ENCODE results near the gene EPHB1. TPM values are rescaled to one million over a fixed set of nuclear protein-coding genes. Genes with fewer than 3 reads are reported as not detected.

The EPHB1 gene
- total RNA-seq, 1 experiment from 2014 or later, result 0.86 TPM

DNA sequence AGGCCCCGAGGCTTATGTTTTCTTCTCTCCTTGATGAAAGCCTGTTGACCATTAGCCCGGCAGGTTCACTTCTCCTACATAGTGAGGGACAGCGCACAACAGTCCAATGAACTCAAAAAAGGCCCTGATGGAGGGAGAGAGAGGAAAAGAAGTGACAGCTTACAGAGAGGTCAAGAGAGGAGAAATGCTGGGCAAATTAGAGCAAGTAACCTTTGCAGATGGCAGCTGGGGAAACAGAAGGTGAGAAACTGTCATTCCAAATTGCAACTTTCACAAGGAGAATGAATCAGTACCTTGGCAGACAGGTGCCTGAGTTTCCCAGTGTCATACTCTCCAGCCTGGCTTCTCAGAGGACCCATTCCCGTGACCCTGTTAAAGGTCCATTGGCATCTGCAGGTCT lies 252.0 kb downstream of the EPHB1 start (continued):
- TF ChIP-seq, protein P1, sequence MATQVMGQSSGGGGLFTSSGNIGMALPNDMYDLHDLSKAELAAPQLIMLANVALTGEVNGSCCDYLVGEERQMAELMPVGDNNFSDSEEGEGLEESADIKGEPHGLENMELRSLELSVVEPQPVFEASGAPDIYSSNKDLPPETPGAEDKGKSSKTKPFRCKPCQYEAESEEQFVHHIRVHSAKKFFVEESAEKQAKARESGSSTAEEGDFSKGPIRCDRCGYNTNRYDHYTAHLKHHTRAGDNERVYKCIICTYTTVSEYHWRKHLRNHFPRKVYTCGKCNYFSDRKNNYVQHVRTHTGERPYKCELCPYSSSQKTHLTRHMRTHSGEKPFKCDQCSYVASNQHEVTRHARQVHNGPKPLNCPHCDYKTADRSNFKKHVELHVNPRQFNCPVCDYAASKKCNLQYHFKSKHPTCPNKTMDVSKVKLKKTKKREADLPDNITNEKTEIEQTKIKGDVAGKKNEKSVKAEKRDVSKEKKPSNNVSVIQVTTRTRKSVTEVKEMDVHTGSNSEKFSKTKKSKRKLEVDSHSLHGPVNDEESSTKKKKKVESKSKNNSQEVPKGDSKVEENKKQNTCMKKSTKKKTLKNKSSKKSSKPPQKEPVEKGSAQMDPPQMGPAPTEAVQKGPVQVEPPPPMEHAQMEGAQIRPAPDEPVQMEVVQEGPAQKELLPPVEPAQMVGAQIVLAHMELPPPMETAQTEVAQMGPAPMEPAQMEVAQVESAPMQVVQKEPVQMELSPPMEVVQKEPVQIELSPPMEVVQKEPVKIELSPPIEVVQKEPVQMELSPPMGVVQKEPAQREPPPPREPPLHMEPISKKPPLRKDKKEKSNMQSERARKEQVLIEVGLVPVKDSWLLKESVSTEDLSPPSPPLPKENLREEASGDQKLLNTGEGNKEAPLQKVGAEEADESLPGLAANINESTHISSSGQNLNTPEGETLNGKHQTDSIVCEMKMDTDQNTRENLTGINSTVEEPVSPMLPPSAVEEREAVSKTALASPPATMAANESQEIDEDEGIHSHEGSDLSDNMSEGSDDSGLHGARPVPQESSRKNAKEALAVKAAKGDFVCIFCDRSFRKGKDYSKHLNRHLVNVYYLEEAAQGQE (IDR thresholded peaks at IDR 0.05; ENCODE audit: low read depth), result no peak
- TF ChIP-seq SP1 (IDR thresholded peaks at IDR 0.05; ENCODE audit: low read depth) (no peak), EZH2phosphoT487 (IDR thresholded peaks at IDR 0.05; ENCODE audit: borderline replicate concordance) (no peak), POLR2AphosphoS5 (IDR thresholded peaks at IDR 0.05; ENCODE audit: low read depth, low read length) (no peak)

DNA sequence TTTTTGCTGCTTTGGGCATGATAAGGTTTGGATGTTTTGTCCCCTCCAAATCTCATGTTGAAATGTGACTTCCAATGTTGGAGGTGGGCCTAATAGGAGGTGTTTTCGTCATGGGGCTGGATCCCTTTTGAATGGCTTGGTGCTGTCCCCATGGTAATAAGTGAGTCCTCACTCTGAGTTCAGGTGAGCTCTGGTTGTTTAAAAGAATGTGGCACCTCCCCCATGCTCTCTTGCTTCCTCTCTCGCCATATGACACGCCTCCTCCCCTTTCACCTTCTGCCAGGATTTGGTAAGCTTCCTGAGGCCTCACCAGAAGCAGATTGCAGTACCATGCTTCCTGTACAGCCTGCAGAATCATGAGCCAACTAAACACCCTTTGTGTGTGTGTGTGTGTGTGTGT lies 255.5 kb downstream of the EPHB1 start:
- H3K4me1 ChIP-seq (ENCODE audit: control insufficient read depth in 1 of 2, insufficient read depth in 2 of 2, low read length in 2 of 2), result no peaks in the 10 kb centered on the region
- BruUV-seq (replicated peaks), result no TSS peak
- no peak overlapping the region for H3K9ac ChIP-seq (ENCODE audit: low read length)
- CTCF ChIA-PET, result no interaction called here
- RAD21 ChIA-PET (ENCODE audit: low non-redundant PET in 1 of 2, low total read pairs in 2 of 2, uncharacterized antibody in 2 of 2, unreplicated experiment in 2 of 2), result no interaction called here
- no peaks in the 10 kb centered on the region for H3K9me2 ChIP-seq (ENCODE audit: insufficient read depth)
- no peak for ATAC-seq
- POLR2A ChIA-PET, result no interaction called here
- H3K27me3 ChIP-seq (ENCODE audit: insufficient read depth, low read length), result peaks cover 13% of the 10 kb centered on the region; the same call in 1 of the 2 replicates
- no peaks in the 10 kb centered on the region for H3K9me3 ChIP-seq (ENCODE audit: control insufficient read depth in 1 of 2, insufficient read depth in 1 of 2, low read depth in 1 of 2, low read length in 2 of 2)
- no peaks in the 10 kb centered on the region for H3K79me2 ChIP-seq (ENCODE audit: insufficient read depth, low read length)
- H3K27ac ChIP-seq (ENCODE audit: low read depth, low read length), result no peak overlapping the region
- H2AFZ ChIP-seq (ENCODE audit: low read depth, low read length, poor library complexity, severe bottlenecking), result no peak overlapping the region
- no peak overlapping the region for H3K4me2 ChIP-seq (ENCODE audit: low read length)
- intact Hi-C loops (cut with micrococcal nuclease), result no loop called here
- H4K20me1 ChIP-seq (ENCODE audit: insufficient read depth), result no peaks in the 10 kb centered on the region
- no peak for DNase-seq (ENCODE audit: low read depth, low spot score)
- H3K36me3 ChIP-seq (ENCODE audit: control insufficient read depth in 1 of 2, insufficient read depth in 2 of 2, low read length in 2 of 2), result no peaks in the 10 kb centered on the region
- no peak for TF ChIP-seq CBX3 (IDR thresholded peaks at IDR 0.05; ENCODE audit: low read depth)
- TF ChIP-seq, protein P1 (IDR thresholded peaks at IDR 0.05; ENCODE audit: low read depth), result no peak
- no peak for TF ChIP-seq JUND (IDR thresholded peaks at IDR 0.05)
- no peak for TF ChIP-seq ELF1 (IDR thresholded peaks at IDR 0.05; ENCODE audit: borderline replicate concordance, low read depth)
- TF ChIP-seq, protein P2, sequence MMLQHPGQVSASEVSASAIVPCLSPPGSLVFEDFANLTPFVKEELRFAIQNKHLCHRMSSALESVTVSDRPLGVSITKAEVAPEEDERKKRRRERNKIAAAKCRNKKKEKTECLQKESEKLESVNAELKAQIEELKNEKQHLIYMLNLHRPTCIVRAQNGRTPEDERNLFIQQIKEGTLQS (IDR thresholded peaks at IDR 0.05), result no peak
- no peak for TF ChIP-seq EZH2phosphoT487 (IDR thresholded peaks at IDR 0.05; ENCODE audit: borderline replicate concordance)
- no peak for TF ChIP-seq EGR1 (IDR thresholded peaks at IDR 0.05; ENCODE audit: low read depth)
- no peak for TF ChIP-seq RAD21 (IDR thresholded peaks at IDR 0.05; ENCODE audit: low read depth)
- TF ChIP-seq, protein P3, sequence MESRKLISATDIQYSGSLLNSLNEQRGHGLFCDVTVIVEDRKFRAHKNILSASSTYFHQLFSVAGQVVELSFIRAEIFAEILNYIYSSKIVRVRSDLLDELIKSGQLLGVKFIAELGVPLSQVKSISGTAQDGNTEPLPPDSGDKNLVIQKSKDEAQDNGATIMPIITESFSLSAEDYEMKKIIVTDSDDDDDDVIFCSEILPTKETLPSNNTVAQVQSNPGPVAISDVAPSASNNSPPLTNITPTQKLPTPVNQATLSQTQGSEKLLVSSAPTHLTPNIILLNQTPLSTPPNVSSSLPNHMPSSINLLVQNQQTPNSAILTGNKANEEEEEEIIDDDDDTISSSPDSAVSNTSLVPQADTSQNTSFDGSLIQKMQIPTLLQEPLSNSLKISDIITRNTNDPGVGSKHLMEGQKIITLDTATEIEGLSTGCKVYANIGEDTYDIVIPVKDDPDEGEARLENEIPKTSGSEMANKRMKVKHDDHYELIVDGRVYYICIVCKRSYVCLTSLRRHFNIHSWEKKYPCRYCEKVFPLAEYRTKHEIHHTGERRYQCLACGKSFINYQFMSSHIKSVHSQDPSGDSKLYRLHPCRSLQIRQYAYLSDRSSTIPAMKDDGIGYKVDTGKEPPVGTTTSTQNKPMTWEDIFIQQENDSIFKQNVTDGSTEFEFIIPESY (IDR thresholded peaks at IDR 0.05; ENCODE audit: extremely low read depth, insufficient replicate concordance, low read length), result no peak
- TF ChIP-seq POLR2A (IDR thresholded peaks at IDR 0.05; ENCODE audit: borderline replicate concordance, extremely low read depth, insufficient read depth, insufficient read length), result no peak
- no peak for TF ChIP-seq FOSL1 (IDR thresholded peaks at IDR 0.05; ENCODE audit: low read depth)
- no peak for TF ChIP-seq TCF7L2 (IDR thresholded peaks at IDR 0.05; ENCODE audit: borderline replicate concordance, extremely low read depth, insufficient read depth, insufficient read length)
- TF ChIP-seq CEBPB (IDR thresholded peaks at IDR 0.05; ENCODE audit: low read depth), result no peak
- no peak overlapping the region for H3K4me3 ChIP-seq (replicated peaks in 1 of 2; ENCODE audit: low read depth in 1 of 2, low read length in 2 of 2)

Data from HCT116 (cell line).